Testis (tissue), 3 donors: Measurements from ENCODE around the gene LRRC7. TPM values are rescaled to one million over a fixed set of nuclear protein-coding genes. Genes with fewer than 3 reads are reported as not detected.

ENCODE experiments used
- DNase-seq: peaks from one replicate; pipeline ENCODE4 v3.0.0-alpha.2; 2019
- H3K27ac ChIP-seq, 2 donors: fragments of 200-600 bp; sonication (generic); one replicate each; pipeline ENCODE4 v1.5.1; 2019
- H3K27me3 ChIP-seq: fragments of 200-600 bp; sonication (generic); one replicate; pipeline ENCODE4 v1.5.1; 2019
- H3K36me3 ChIP-seq: fragments of 200-600 bp; sonication (generic); one replicate; pipeline ENCODE4 v1.5.1; 2017; ENCODE audit warnings: low read depth; ENCODE audit errors: missing control alignments
- H3K4me1 ChIP-seq: fragments of 200-600 bp; sonication (generic); one replicate; pipeline ENCODE4 v1.5.1; 2019
- H3K4me3 ChIP-seq, 2 donors: fragments of 200-600 bp; sonication (generic); one replicate each; pipeline ENCODE4 v1.5.1; 2017 to 2019
- H3K9me3 ChIP-seq: fragments of 200-600 bp; sonication (generic); one replicate; pipeline ENCODE4 v1.5.1; 2017
- POLR2A ChIP-seq: fragments of 450-650 bp; IDR thresholded peaks from one replicate; pipeline ENCODE4 v1.6.1; 2017; ENCODE audit warnings: antibody characterized with exemption, mild to moderate bottlenecking, moderate library complexity
- WGBS, 2 donors: methylation state at CpG; one replicate each; pipeline ENCODE4 v1.1.5; 2018; 5-methylcytosine and 5-hydroxymethylcytosine counted together
- intact Hi-C: fragments of 100-400 bp; cut with DNase I; formaldehyde crosslinking; loops from one replicate; pipeline ENCODE4 v1.15.1; 2023; ENCODE audit warnings: low total_unique reads
- polyA plus RNA-seq: library from polyadenylated mRNA; stranded (reverse); fragments of 350-450 nt; fragmentation: Illumina TruSeq; extraction: RNeasy Lipid Tissue Mini Kit (QIAGEN cat#74804); gene quantifications from one replicate; pipeline ENCODE4 v1.2.3, GENCODE V29; 2014; ENCODE audit warnings: low read depth, low replicate concordance; ENCODE audit not compliant: insufficient read depth
- total RNA-seq, 2 donors: library from RNA; depleted of rRNA; stranded (reverse); fragments of >200 nt; gene quantifications; one replicate each; pipeline ENCODE4 v1.2.3, GENCODE V29; 2016
- TF ChIP-seq, protein P1 (sequence below), 3 experiments: fragments of 450-650 bp in 2 of 3; fragments of 200-600 bp in 1 of 3; sonication (generic) in 1 of 3; IDR thresholded peaks; one replicate each; pipeline ENCODE4 v1.5.1; 2016 to 2019; ENCODE audit warnings: antibody characterized with exemption in 3 of 3, mild to moderate bottlenecking in 2 of 3, moderate library complexity in 1 of 3

Gene LRRC7
- total and polyA plus RNA-seq, 3 donors from 2014 or later: 5.2 to 8.0 (median 6.9) TPM

DNA sequence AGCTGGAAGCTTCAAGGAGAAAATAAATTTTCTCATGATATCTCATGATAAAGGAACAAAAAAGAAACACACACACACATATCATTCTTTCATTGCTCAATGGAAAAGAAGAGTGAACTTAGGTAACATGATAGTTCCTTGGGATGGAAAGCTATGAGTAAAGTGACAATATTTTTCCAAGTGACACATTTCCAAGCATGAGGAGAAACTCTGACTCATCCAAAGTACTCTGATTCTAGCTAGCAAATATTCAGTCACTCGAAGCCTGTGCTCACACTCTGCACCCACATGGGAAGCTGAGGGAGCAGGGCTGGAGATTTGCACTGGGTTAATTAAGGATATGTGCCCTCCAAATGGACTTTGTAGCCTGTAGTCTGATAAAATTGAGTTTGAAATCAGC is 415.3 kb downstream of the LRRC7 start:
- Histone ChIP-seq H3K4me1 (no peaks in the 10 kb centered on the region), H3K9me3 (no peaks in the 10 kb centered on the region), H3K4me3 (no peak overlapping the region), H3K27ac (no peak overlapping the region), H3K27me3 (no peaks in the 10 kb centered on the region), H3K36me3 (no peaks in the 10 kb centered on the region)
- DNase-seq: no peak
- 73 to 74% methylated on average over 1 of the region's 1 CpG for WGBS, 2 donors
- intact Hi-C loops: no loop called here
- TF ChIP-seq POLR2A: no peak
- TF ChIP-seq, protein P1, sequence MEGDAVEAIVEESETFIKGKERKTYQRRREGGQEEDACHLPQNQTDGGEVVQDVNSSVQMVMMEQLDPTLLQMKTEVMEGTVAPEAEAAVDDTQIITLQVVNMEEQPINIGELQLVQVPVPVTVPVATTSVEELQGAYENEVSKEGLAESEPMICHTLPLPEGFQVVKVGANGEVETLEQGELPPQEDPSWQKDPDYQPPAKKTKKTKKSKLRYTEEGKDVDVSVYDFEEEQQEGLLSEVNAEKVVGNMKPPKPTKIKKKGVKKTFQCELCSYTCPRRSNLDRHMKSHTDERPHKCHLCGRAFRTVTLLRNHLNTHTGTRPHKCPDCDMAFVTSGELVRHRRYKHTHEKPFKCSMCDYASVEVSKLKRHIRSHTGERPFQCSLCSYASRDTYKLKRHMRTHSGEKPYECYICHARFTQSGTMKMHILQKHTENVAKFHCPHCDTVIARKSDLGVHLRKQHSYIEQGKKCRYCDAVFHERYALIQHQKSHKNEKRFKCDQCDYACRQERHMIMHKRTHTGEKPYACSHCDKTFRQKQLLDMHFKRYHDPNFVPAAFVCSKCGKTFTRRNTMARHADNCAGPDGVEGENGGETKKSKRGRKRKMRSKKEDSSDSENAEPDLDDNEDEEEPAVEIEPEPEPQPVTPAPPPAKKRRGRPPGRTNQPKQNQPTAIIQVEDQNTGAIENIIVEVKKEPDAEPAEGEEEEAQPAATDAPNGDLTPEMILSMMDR (IDR thresholded peaks at IDR 0.05): no peak

DNA sequence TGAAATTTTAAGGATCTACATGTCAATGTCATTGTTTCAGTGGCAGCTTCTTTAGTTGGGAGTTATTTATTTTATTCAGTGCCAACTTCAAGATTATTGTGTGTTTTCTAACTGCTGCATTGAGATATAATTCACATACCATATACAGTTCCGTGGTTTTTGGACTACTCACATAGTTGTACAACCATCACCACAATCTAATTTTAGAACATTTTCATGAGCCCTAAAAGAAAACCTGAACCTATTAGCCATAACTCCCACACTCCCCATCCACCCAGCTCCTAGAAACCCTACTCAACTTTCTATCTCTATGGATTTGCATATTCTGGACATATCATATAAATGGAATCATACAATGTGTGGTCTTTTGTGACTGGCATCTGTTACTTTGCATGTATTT is 417.7 kb downstream of the LRRC7 start:
- no peak overlapping the region for H3K4me3 ChIP-seq
- H3K27ac ChIP-seq: no peak overlapping the region
- H3K9me3 ChIP-seq: no peaks in the 10 kb centered on the region
- no peaks in the 10 kb centered on the region for H3K4me1 ChIP-seq
- TF ChIP-seq, protein P1 (IDR thresholded peaks at IDR 0.05): no peak
- no peak for TF ChIP-seq POLR2A
- H3K36me3 ChIP-seq: no peaks in the 10 kb centered on the region
- intact Hi-C loops: no loop called here
- H3K27me3 ChIP-seq: no peaks in the 10 kb centered on the region
- 86 to 91% methylated on average over 1 of the region's 1 CpG for WGBS, 2 donors
- DNase-seq: no peak

DNA sequence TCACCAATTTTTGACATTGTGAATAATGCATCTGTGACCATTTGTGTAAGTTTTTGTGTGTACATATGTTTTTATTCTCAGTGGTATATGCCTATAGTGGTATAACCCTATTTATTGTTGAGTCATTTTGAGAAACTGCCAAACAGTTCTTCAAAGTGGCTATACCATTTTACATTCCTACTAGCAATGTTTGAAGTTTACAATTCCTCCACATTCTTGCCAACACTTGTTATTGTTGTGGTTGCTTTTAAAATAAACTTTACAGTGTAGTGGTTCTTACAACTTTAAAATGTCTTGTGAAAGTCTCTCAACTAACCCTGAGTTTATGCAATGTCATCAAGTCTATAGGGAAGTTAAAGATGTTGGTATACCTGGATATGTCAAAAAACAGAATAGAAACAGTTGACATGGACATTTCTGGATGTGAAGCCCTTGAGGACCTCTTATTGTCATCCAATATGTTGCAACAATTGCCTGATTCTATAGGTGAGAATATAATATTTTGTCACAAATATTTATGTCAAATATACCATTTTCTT is 418.2 kb downstream of the LRRC7 start:
- H3K4me1 ChIP-seq: no peaks in the 10 kb centered on the region
- DNase-seq: no peak
- intact Hi-C loops: no loop called here
- TF ChIP-seq POLR2A: no peak
- TF ChIP-seq, protein P1 (IDR thresholded peaks at IDR 0.05): no peak
- no peaks in the 10 kb centered on the region for H3K36me3 ChIP-seq
- no peak overlapping the region for H3K27ac ChIP-seq
- no peaks in the 10 kb centered on the region for H3K27me3 ChIP-seq
- H3K4me3 ChIP-seq: no peak overlapping the region
- no peaks in the 10 kb centered on the region for H3K9me3 ChIP-seq

DNA sequence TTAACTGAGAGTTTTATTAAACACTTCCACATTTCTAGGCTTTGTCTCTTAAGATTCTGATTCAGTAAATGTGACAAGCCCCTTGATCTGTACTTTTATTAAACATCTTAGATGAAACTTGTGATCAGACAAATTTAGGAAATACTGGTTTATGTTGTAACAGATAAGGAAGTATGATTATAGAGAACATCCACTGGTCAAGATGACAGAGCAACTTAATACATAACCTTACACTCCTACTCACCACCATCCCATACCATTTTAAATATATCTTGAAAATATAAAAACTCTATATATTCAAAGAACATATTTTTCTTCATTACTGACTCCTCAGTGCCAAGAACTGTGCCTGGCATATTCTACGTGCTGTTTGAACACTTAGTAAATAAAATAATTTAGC is 420.2 kb downstream of the LRRC7 start:
- H3K9me3 ChIP-seq: no peaks in the 10 kb centered on the region
- no peaks in the 10 kb centered on the region for H3K36me3 ChIP-seq
- H3K27me3 ChIP-seq: no peaks in the 10 kb centered on the region
- TF ChIP-seq, protein P1 (IDR thresholded peaks at IDR 0.05): no peak
- TF ChIP-seq POLR2A: no peak
- DNase-seq: no peak
- H3K4me1 ChIP-seq: no peaks in the 10 kb centered on the region
- no peak overlapping the region for H3K4me3 ChIP-seq
- intact Hi-C loops: no loop called here
- 88 to 98% methylated on average over 1 of the region's 1 CpG for WGBS, 2 donors
- no peak overlapping the region for H3K27ac ChIP-seq

DNA sequence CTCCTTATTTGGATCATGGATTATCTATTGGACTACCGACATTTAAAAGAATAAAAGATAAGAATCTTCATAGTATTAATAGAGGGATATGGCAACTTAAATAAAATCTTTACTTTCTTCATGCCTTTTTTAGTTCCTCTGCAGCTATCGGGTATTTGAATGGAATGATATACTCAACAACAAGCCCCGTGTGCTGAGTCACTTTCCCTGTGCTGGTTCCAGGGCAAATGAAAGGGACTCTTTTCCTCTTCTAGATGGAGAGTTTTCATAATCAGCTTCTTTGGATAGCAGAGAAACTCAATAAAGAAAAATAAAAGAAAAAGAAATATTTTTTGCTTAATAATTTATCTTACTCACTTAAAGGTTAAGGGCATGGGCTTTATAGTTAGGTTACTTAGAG is 423.9 kb downstream of the LRRC7 start:
- H3K9me3 ChIP-seq: no peaks in the 10 kb centered on the region
- H3K27me3 ChIP-seq: no peaks in the 10 kb centered on the region
- H3K4me3 ChIP-seq: no peak overlapping the region
- no peaks in the 10 kb centered on the region for H3K4me1 ChIP-seq
- 67 to 75% methylated on average over 3 of the region's 3 CpGs for WGBS, 2 donors
- no peak for TF ChIP-seq POLR2A
- TF ChIP-seq, protein P1 (IDR thresholded peaks at IDR 0.05): no peak
- no peak overlapping the region for H3K27ac ChIP-seq
- no peaks in the 10 kb centered on the region for H3K36me3 ChIP-seq
- DNase-seq: no peak
- intact Hi-C loops: no loop called here
